H1 (cell line): Measurements from ENCODE around the gene FAM177B. TPM values are rescaled to one million over a fixed set of nuclear protein-coding genes. Genes with fewer than 3 reads are reported as not detected.

Source experiments
- CTCF ChIA-PET: fragments of 300-600 bp; sonication (Branson Sonifier 250); formaldehyde crosslinking; loops from one replicate; lab custom pipeline; 2021; ENCODE audit not compliant: partially characterized antibody; lab: Charles Lee
- POLR2A ChIA-PET: fragments of 300-600 bp; sonication (Branson Sonifier 250); formaldehyde crosslinking; loops from one replicate; lab custom pipeline; 2021; ENCODE audit warnings: inconsistent platforms; ENCODE audit not compliant: partially characterized antibody; lab: Charles Lee
- DNase-seq, 2 experiments: peaks; one replicate each; pipeline versions ENCODE4 v3.0.0 to v3.0.0-alpha.2; 2010 to 2022; ENCODE audit warnings: low spot score in 2 of 2, low read depth in 1 of 2, mixed read lengths in 1 of 2
- FAIRE-seq: peaks from 2 replicates; lab custom pipeline; 2011; peaks lifted over from hg19 to GRCh38; lab: Jason Lieb, UNC
- H2AFZ ChIP-seq: 2 replicates; pipeline ENCODE4 v1.8.1; 2012; ENCODE audit warnings: low read length, inconsistent platforms
- H2AK5ac ChIP-seq: 2 replicates; pipeline ENCODE4 v1.6.1; 2013; ENCODE audit warnings: low read depth, low read length
- H2BK120ac ChIP-seq: replicated peaks from 2 replicates; pipeline ENCODE3; 2013; ENCODE audit warnings: low read depth, low read length, inconsistent platforms
- H2BK12ac ChIP-seq: 2 replicates; pipeline ENCODE4 v1.6.1; 2013; ENCODE audit warnings: low read depth, low read length
- H2BK15ac ChIP-seq: 2 replicates; pipeline ENCODE4 v1.6.1; 2013; ENCODE audit warnings: low read length
- H2BK20ac ChIP-seq: 2 replicates; pipeline ENCODE4 v1.6.1; 2013; ENCODE audit warnings: low read length
- H2BK5ac ChIP-seq: 2 replicates; pipeline ENCODE4 v1.6.1; 2013; ENCODE audit warnings: low read depth, low read length
- H3K14ac ChIP-seq: 2 replicates; pipeline ENCODE4 v1.6.1; 2013; ENCODE audit warnings: inconsistent platforms; ENCODE audit not compliant: insufficient read length
- H3K18ac ChIP-seq: 2 replicates; pipeline ENCODE4 v1.6.1; 2013; ENCODE audit warnings: low read length; ENCODE audit errors: extremely low read depth
- H3K23ac ChIP-seq: 2 replicates; pipeline ENCODE4 v1.6.1; 2013; ENCODE audit warnings: inconsistent platforms; ENCODE audit not compliant: insufficient read length
- H3K23me2 ChIP-seq: 2 replicates; pipeline ENCODE4 v1.6.1; 2013; ENCODE audit warnings: low read depth, low read length
- H3K27ac ChIP-seq: 2 replicates; pipeline ENCODE4 v1.6.1; 2011; ENCODE audit warnings: low read depth, low read length, inconsistent platforms
- H3K27me3 ChIP-seq, 4 experiments: replicated peaks in 1 of 4; 1 replicate in 1 of 4; 2 replicates in 3 of 4; pipeline versions ENCODE4 v1.6.1 to v1.8.1; 2011 to 2013; ENCODE audit warnings: low read length in 3 of 4, mild to moderate bottlenecking in 3 of 4, inconsistent platforms in 2 of 4, mixed read lengths in 2 of 4, moderate library complexity in 1 of 4; ENCODE audit not compliant: control insufficient read depth in 3 of 4, insufficient read depth in 3 of 4; ENCODE audit errors: extremely low read depth in 1 of 4
- H3K36me3 ChIP-seq, 4 experiments: 2 replicates each; pipeline versions ENCODE4 v1.6.1 to v1.8.1; 2011 to 2013; ENCODE audit warnings: mild to moderate bottlenecking in 4 of 4, low read length in 3 of 4, moderate library complexity in 2 of 4, control low read depth in 1 of 4, inconsistent platforms in 1 of 4; ENCODE audit not compliant: insufficient read depth in 4 of 4, control insufficient read depth in 2 of 4
- H3K4ac ChIP-seq: replicated peaks from 2 replicates; pipeline ENCODE3; 2013; ENCODE audit warnings: low read length, low read depth, mixed read lengths, inconsistent platforms; ENCODE audit not compliant: insufficient read length
- H3K4me1 ChIP-seq, 4 experiments: replicated peaks in 1 of 4; 1 replicate in 1 of 4; 2 replicates in 3 of 4; pipeline versions ENCODE4 v1.6.1 to v1.8.1; 2011 to 2013; ENCODE audit warnings: low read length in 3 of 4, inconsistent platforms in 2 of 4, mixed read lengths in 1 of 4; ENCODE audit not compliant: insufficient read depth in 4 of 4, control insufficient read depth in 3 of 4
- H3K4me2 ChIP-seq, 2 experiments: 2 replicates each; pipeline versions ENCODE4 v1.6.1 to v1.8.1; 2011 to 2013; ENCODE audit warnings: low read depth in 2 of 2, low read length in 2 of 2, control low read depth in 1 of 2, inconsistent platforms in 1 of 2, mild to moderate bottlenecking in 1 of 2; ENCODE audit not compliant: insufficient read depth in 1 of 2
- H3K4me3 ChIP-seq, 4 experiments: fragments of 200-600, 300-600 bp in 1 of 4; sonication (generic), shearing (Covaris generic), sonication (Bioruptor Twin) in 1 of 4; 2 replicates each; pipeline versions ENCODE4 v1.5.1 to v1.8.1; 2011 to 2016; ENCODE audit warnings: low read length in 4 of 4, low read depth in 3 of 4, control low read depth in 2 of 4, inconsistent platforms in 2 of 4, mild to moderate bottlenecking in 2 of 4, mixed read lengths in 1 of 4, moderate library complexity in 1 of 4; ENCODE audit not compliant: insufficient read depth in 2 of 4; ENCODE audit errors: extremely low read depth in 1 of 4
- H3K56ac ChIP-seq: replicated peaks from 2 replicates; pipeline ENCODE3; 2013; ENCODE audit warnings: low read depth, mild to moderate bottlenecking, mixed read lengths, low read length, inconsistent platforms; ENCODE audit not compliant: insufficient read length
- H3K79me1 ChIP-seq: 2 replicates; pipeline ENCODE4 v1.6.1; 2013; ENCODE audit warnings: low read depth, low read length, control low read depth
- H3K79me2 ChIP-seq, 2 experiments: 2 replicates each; pipeline versions ENCODE4 v1.6.1 to v1.8.1; 2012 to 2013; ENCODE audit warnings: low read length in 2 of 2, mild to moderate bottlenecking in 2 of 2, inconsistent platforms in 1 of 2; ENCODE audit not compliant: insufficient read depth in 2 of 2, control insufficient read depth in 1 of 2
- H3K9ac ChIP-seq, 4 experiments: replicated peaks in 1 of 4; 1 replicate in 1 of 4; 2 replicates in 3 of 4; pipeline versions ENCODE4 v1.6.1 to v1.8.1; 2011 to 2013; ENCODE audit warnings: low read depth in 3 of 4, low read length in 3 of 4, control low read depth in 2 of 4, mild to moderate bottlenecking in 2 of 4, moderate library complexity in 2 of 4, inconsistent platforms in 1 of 4; ENCODE audit errors: extremely low read depth in 1 of 4
- H3K9me3 ChIP-seq, 2 experiments: 2 replicates each; pipeline versions ENCODE4 v1.6.1 to v1.8.1; 2012 to 2013; ENCODE audit warnings: mild to moderate bottlenecking in 2 of 2, moderate library complexity in 2 of 2, control low read depth in 1 of 2, inconsistent platforms in 1 of 2, low read depth in 1 of 2, low read length in 1 of 2, mixed read lengths in 1 of 2; ENCODE audit not compliant: insufficient read depth in 2 of 2
- H4K20me1 ChIP-seq, 2 experiments: replicated peaks in 1 of 2; 2 replicates each; pipeline versions ENCODE3 to v1.8.1; 2011 to 2013; ENCODE audit warnings: inconsistent platforms in 2 of 2, low read length in 2 of 2, mild to moderate bottlenecking in 1 of 2; ENCODE audit not compliant: insufficient read depth in 2 of 2, control insufficient read depth in 1 of 2
- H4K5ac ChIP-seq: 2 replicates; pipeline ENCODE4 v1.6.1; 2013; ENCODE audit warnings: low read length, low read depth, mixed read lengths, inconsistent platforms; ENCODE audit not compliant: insufficient read length
- H4K8ac ChIP-seq: 2 replicates; pipeline ENCODE4 v1.8.0; 2013; ENCODE audit warnings: mild to moderate bottlenecking, moderate library complexity, low read length, inconsistent platforms; ENCODE audit not compliant: insufficient read depth; ENCODE audit errors: extremely low read depth
- H4K91ac ChIP-seq: replicated peaks from 2 replicates; pipeline ENCODE3; 2013; ENCODE audit warnings: low read length, mixed read lengths, inconsistent platforms; ENCODE audit not compliant: insufficient read length
- CHD2 ChIP-seq: IDR thresholded peaks from 2 replicates; pipeline ENCODE4 v1.6.1; 2012; ENCODE audit warnings: low read length, improper control_type of control experiment
- SP4 ChIP-seq: IDR thresholded peaks from 2 replicates; pipeline ENCODE4 v1.6.1; 2012; ENCODE audit warnings: low read length, inconsistent platforms
- TCF12 ChIP-seq: IDR thresholded peaks from 2 replicates; pipeline ENCODE4 v1.6.1; 2011; ENCODE audit warnings: low read depth, mild to moderate bottlenecking, low read length
- WGBS, 2 experiments: shearing (Covaris generic) in 1 of 2; methylation state at CpG; one replicate each; pipeline versions ENCODE4 v1.1.6 to v1.1.7; 2013 to 2015; ENCODE audit warnings: low lambda C conversion rate in 2 of 2, mixed read lengths in 2 of 2, inconsistent platforms in 1 of 2, low coverage in 1 of 2, missing lambda C conversion rate in 1 of 2; ENCODE audit not compliant: insufficient replicate concordance in 2 of 2, insufficient coverage in 1 of 2, insufficient read length in 1 of 2; ENCODE audit errors: extremely low coverage in 1 of 2, missing lambda C conversion rate in 1 of 2; 5-methylcytosine and 5-hydroxymethylcytosine counted together
- polyA plus RNA-seq, 7 experiments: library from polyadenylated mRNA; depleted of rRNA in 3 of 7; stranded (reverse) in 5 of 7; unstranded in 2 of 7; fragments of >200 nt in 5 of 7; fragments of 200-250 nt in 2 of 7; gene quantifications; 1 replicate in 5 of 7; 2 replicates in 1 of 7; 4 replicates in 1 of 7; pipeline versions ENCODE4 v1.2.1 to v1.2.3, GENCODE V29; 2011 to 2013; ENCODE audit warnings: missing spikeins in 2 of 7, mixed read lengths in 2 of 7
- total RNA-seq: library from RNA; stranded (reverse); fragmentation: NEBNext Ultra II Directional; extraction: Animal tissue kit (Norgen Biotek cat#: 25700); gene quantifications from 2 replicates; pipeline ENCODE4 v1.2.1, GENCODE V29; 2021
- TF ChIP-seq, protein P1 (sequence below): IDR thresholded peaks from 2 replicates; pipeline ENCODE4 v1.6.1; 2011; ENCODE audit warnings: low read depth, mild to moderate bottlenecking, low read length; ENCODE audit not compliant: insufficient read depth
- TF ChIP-seq, protein P2 (sequence below): IDR thresholded peaks from 2 replicates; pipeline ENCODE4 v1.6.1; 2012; ENCODE audit warnings: low read length, inconsistent platforms
- TF ChIP-seq, protein P3 (sequence below), 3 experiments: IDR thresholded peaks; 1 replicate in 2 of 3; 2 replicates in 1 of 3; pipeline versions ENCODE4 v1.5.1 to v1.6.1; 2011; ENCODE audit warnings: low read length in 3 of 3, mild to moderate bottlenecking in 3 of 3, inconsistent platforms in 2 of 3, low read depth in 1 of 3, moderate library complexity in 1 of 3; ENCODE audit not compliant: insufficient read depth in 1 of 3; ENCODE audit errors: control extremely low read depth in 1 of 3

The FAM177B gene
- total and polyA plus RNA-seq, 2 of the 8 experiments (the other 6 are each of a cell fraction or from before 2014, with no cell fraction given): 0.06 TPM; not detected in 1

GRCh38 chr1:222713091-222713961 lies 23.7 kb upstream of the FAM177B start:
- Histone ChIP-seq H2AK5ac (no peak overlapping the region), H3K79me2 (peaks cover 5 to 39% of the 10 kb centered on the region in 2 experiments; a peak in 3 of 4 replicates), H4K91ac (no peak overlapping the region), H3K27ac (peak overlapping the region; percentile 99), H3K18ac (peak overlapping the region; percentile 80; the same call in 1 of the 2 replicates), H3K9me3 (no peaks in the 10 kb centered on the region), H3K4me2 (peak overlapping the region; percentile 85 to 91), H3K79me1 (peaks cover 3% of the 10 kb centered on the region), H4K5ac (peak overlapping the region; percentile 55), H2BK15ac (no peak overlapping the region), H2BK12ac (peak overlapping the region; percentile 84; the same call in 1 of the 2 replicates), H3K4me3 (peak overlapping the region; percentile 76 to 97 (median 84)), H3K9ac (peak overlapping the region; percentile 64 to 98 (median 92)), H3K4ac (no peak overlapping the region), H3K4me1 (no peaks in the 10 kb centered on the region), H3K36me3 (peaks cover 0 to 9% (median 2%) of the 10 kb centered on the region in 4 experiments; a peak in 3 of 8 replicates), H3K14ac (no peak overlapping the region), H3K27me3 (no peaks in the 10 kb centered on the region), H4K8ac (no peak overlapping the region; the same call in none of the 2 replicates), H4K20me1 (no peaks in the 10 kb centered on the region), H2AFZ (peak overlapping the region; percentile 88), H3K23me2 (peaks cover 6% of the 10 kb centered on the region), H2BK5ac (peak overlapping the region; percentile 99), H3K56ac (no peak overlapping the region), H2BK120ac (no peak overlapping the region), H3K23ac (no peak overlapping the region), H2BK20ac (no peak overlapping the region)
- 2% methylated on average over 32 of the region's 39 CpGs; no CpG with 5 or more reads in 1 of the 2 experiments for WGBS, 2 experiments
- FAIRE-seq (no peak), DNase-seq (peak; percentile 90 to 93)
- CTCF ChIA-PET: interaction anchor here (0.9 to 1.3 kb wide), 5 partner anchors 17 to 420 kb away, joined by 4 to 6 read pairs (median 4); no protein-coding TSS in a partner anchor
- POLR2A ChIA-PET: interaction anchor here (0.9 to 1.2 kb wide), 4 partner anchors 16 to 417 kb away, joined by 3 to 5 read pairs (median 4); no protein-coding TSS in a partner anchor
- TF ChIP-seq, protein P1, sequence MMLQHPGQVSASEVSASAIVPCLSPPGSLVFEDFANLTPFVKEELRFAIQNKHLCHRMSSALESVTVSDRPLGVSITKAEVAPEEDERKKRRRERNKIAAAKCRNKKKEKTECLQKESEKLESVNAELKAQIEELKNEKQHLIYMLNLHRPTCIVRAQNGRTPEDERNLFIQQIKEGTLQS: no peak
- TF ChIP-seq TCF12 (no peak), SP4 (no peak), CHD2 (no peak)
- TF ChIP-seq, protein P2, sequence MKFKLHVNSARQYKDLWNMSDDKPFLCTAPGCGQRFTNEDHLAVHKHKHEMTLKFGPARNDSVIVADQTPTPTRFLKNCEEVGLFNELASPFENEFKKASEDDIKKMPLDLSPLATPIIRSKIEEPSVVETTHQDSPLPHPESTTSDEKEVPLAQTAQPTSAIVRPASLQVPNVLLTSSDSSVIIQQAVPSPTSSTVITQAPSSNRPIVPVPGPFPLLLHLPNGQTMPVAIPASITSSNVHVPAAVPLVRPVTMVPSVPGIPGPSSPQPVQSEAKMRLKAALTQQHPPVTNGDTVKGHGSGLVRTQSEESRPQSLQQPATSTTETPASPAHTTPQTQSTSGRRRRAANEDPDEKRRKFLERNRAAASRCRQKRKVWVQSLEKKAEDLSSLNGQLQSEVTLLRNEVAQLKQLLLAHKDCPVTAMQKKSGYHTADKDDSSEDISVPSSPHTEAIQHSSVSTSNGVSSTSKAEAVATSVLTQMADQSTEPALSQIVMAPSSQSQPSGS: no peak
- TF ChIP-seq, protein P3, sequence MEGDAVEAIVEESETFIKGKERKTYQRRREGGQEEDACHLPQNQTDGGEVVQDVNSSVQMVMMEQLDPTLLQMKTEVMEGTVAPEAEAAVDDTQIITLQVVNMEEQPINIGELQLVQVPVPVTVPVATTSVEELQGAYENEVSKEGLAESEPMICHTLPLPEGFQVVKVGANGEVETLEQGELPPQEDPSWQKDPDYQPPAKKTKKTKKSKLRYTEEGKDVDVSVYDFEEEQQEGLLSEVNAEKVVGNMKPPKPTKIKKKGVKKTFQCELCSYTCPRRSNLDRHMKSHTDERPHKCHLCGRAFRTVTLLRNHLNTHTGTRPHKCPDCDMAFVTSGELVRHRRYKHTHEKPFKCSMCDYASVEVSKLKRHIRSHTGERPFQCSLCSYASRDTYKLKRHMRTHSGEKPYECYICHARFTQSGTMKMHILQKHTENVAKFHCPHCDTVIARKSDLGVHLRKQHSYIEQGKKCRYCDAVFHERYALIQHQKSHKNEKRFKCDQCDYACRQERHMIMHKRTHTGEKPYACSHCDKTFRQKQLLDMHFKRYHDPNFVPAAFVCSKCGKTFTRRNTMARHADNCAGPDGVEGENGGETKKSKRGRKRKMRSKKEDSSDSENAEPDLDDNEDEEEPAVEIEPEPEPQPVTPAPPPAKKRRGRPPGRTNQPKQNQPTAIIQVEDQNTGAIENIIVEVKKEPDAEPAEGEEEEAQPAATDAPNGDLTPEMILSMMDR (IDR thresholded peaks at IDR 0.05; ENCODE audit: control extremely low read depth in 1 of 3, insufficient read depth in 1 of 3, low read depth in 1 of 3, low read length in 3 of 3): no peak
